Spleen (tissue), 11 donors: ENCODE results near the gene SCYGR1. TPM values are rescaled to one million over a fixed set of nuclear protein-coding genes. Genes with fewer than 3 reads are reported as not detected.

Experiments
- DNase-seq: peaks from one replicate; pipeline ENCODE4 v3.0.0-alpha.2; 2020
- H3K27ac ChIP-seq, 8 donors: fragments of 200-600 bp; sonication (generic) in 7 of 8; 1 replicate in 4 of 8; 2 replicates in 4 of 8; pipeline versions ENCODE4 v1.5.0 to v1.8.0; 2016 to 2021; ENCODE audit warnings: inconsistent platforms in 4 of 8, mild to moderate bottlenecking in 4 of 8, moderate library complexity in 1 of 8
- H3K27me3 ChIP-seq, 7 donors: fragments of 200-600 bp; sonication (generic) in 6 of 7; replicated peaks in 1 of 7; 1 replicate in 4 of 7; 2 replicates in 3 of 7; pipeline versions ENCODE4 v1.5.0 to v1.8.0; 2016 to 2021; ENCODE audit warnings: inconsistent platforms in 3 of 7, mild to moderate bottlenecking in 1 of 7
- H3K36me3 ChIP-seq, 6 donors: fragments of 200-600 bp; sonication (generic) in 5 of 6; 1 replicate in 4 of 6; 2 replicates in 2 of 6; pipeline versions ENCODE4 v1.5.0 to v1.8.0; 2016 to 2021; ENCODE audit warnings: inconsistent platforms in 2 of 6
- H3K4me1 ChIP-seq, 6 donors: fragments of 200-600 bp; sonication (generic) in 5 of 6; 1 replicate in 3 of 6; 2 replicates in 3 of 6; pipeline versions ENCODE4 v1.5.0 to v1.8.0; 2016 to 2021; ENCODE audit warnings: inconsistent platforms in 3 of 6
- H3K4me3 ChIP-seq, 8 donors: fragments of 200-600 bp; sonication (generic) in 7 of 8; 1 replicate in 4 of 8; 2 replicates in 4 of 8; pipeline versions ENCODE4 v1.5.0 to v1.8.0; 2016 to 2021; ENCODE audit warnings: inconsistent platforms in 4 of 8, mild to moderate bottlenecking in 4 of 8, moderate library complexity in 2 of 8
- H3K9me3 ChIP-seq, 8 donors: fragments of 200-600 bp; sonication (generic) in 7 of 8; 1 replicate in 4 of 8; 2 replicates in 4 of 8; pipeline versions ENCODE4 v1.5.0 to v1.8.0; 2016 to 2021; ENCODE audit warnings: inconsistent platforms in 4 of 8
- CTCF ChIP-seq, 11 experiments: fragments of 200-600 bp in 7 of 11; fragments of 450-650 bp in 4 of 11; sonication (generic) in 4 of 11; IDR thresholded peaks in 8 of 11; conservative IDR thresholded peaks in 3 of 11; 1 replicate in 7 of 11; 2 replicates in 4 of 11; pipeline versions ENCODE4 v1.4.0 to v1.8.0; 2016 to 2021; ENCODE audit warnings: antibody characterized with exemption in 11 of 11, inconsistent platforms in 4 of 11, mild to moderate bottlenecking in 1 of 11
- POLR2A ChIP-seq, 3 donors: fragments of 450-650 bp; IDR thresholded peaks; one replicate each; pipeline ENCODE4 v1.5.1; 2017; ENCODE audit warnings: antibody characterized with exemption in 3 of 3, mild to moderate bottlenecking in 1 of 3
- POLR2AphosphoS5 ChIP-seq, 3 donors: sonication (generic); formaldehyde crosslinking; IDR thresholded peaks; one replicate each; pipeline ENCODE4 v1.5.1; 2017; ENCODE audit warnings: antibody characterized with exemption in 3 of 3
- WGBS, 5 donors: extraction: QIAGEN DNeasy Blood & Tissue Kit in 3 of 5; methylation state at CpG; one replicate each; pipeline versions ENCODE4 v1.1.5 to v1.1.7; 2013 to 2018; 5-methylcytosine and 5-hydroxymethylcytosine counted together
- intact Hi-C: fragments of 100-400 bp; cut with DNase I; formaldehyde crosslinking; loops from one replicate; pipeline ENCODE4 v1.15.0; 2023; ENCODE audit warnings: low total_unique reads
- polyA plus RNA-seq, 3 donors: library from polyadenylated mRNA; stranded (reverse); fragments of 200-250 nt; gene quantifications; one replicate each; pipeline ENCODE4 v1.2.1, GENCODE V29; 2013
- total RNA-seq, 7 donors: library from RNA; depleted of rRNA in 3 of 7; stranded (reverse); fragments of >200 nt in 3 of 7; fragmentation: NEBNext Ultra II Directional in 4 of 7; extraction: Animal tissue kit (Norgen Biotek cat#: 25700) in 4 of 7; gene quantifications; one replicate each; pipeline versions ENCODE4 v1.1.0 to v1.2.1, GENCODE V29; 2016 to 2021
- donor health status: healthy with polysubstance abuse.
- donor health status: DM: no; HTN: no; CAD: no; lungs with moderate emphysema.
- donor health status: DM: no; HTN: no; CAD: no.
- donor health status: Bipolar disorder and iron deficiency.
- donor health status: healthy.
- donor health status: DM: no; HTN: no; CAD: no.
- donor health status: DM: yes; HTN: yes; CAD: no.

SCYGR1 gene
- total and polyA plus RNA-seq, 10 donors: not detected

GRCh38 chr2:227340106-227340505 is 47.6 kb downstream of the SCYGR1 start:
- Histone ChIP-seq H3K36me3 (peaks cover 0 to 84% (median 28%) of the 10 kb centered on the region in 6 donors), H3K4me1 (peaks cover 0 to 9% (median 0%) of the 10 kb centered on the region in 6 donors), H3K9me3 (no peaks in the 10 kb centered on the region), H3K27me3 (no peaks in the 10 kb centered on the region), H3K4me3 (no peak overlapping the region), H3K27ac (no peak overlapping the region)
- intact Hi-C loops: no loop called here
- 79 to 82% (median 80%) methylated on average over 6 of the region's 6 CpGs for WGBS, 5 donors
- TF ChIP-seq POLR2AphosphoS5 (IDR thresholded peaks at IDR 0.05): no peak
- TF ChIP-seq POLR2A (IDR thresholded peaks at IDR 0.05): no peak
- no peak for TF ChIP-seq CTCF (IDR thresholded peaks at IDR 0.05 in 8 of 11, conservative IDR thresholded peaks at IDR 0.05 in 3 of 11)
- DNase-seq: no peak

GRCh38 chr2:227339098-227339599 is 48.6 kb downstream of the SCYGR1 start:
- Histone ChIP-seq H3K27ac (no peak overlapping the region), H3K27me3 (no peaks in the 10 kb centered on the region), H3K4me3 (no peak overlapping the region), H3K36me3 (peaks cover 0 to 91% (median 32%) of the 10 kb centered on the region in 6 donors), H3K9me3 (no peaks in the 10 kb centered on the region), H3K4me1 (peaks cover 0 to 9% (median 0%) of the 10 kb centered on the region in 6 donors)
- 92 to 98% (median 95%) methylated on average over 2 of the region's 2 CpGs for WGBS, 5 donors
- no peak for DNase-seq
- intact Hi-C loops: no loop called here
- TF ChIP-seq POLR2AphosphoS5 (IDR thresholded peaks at IDR 0.05) (no peak), POLR2A (IDR thresholded peaks at IDR 0.05) (no peak), CTCF (IDR thresholded peaks at IDR 0.05 in 8 of 11, conservative IDR thresholded peaks at IDR 0.05 in 3 of 11) (no peak)

Other genes starting within 250 kb of the SCYGR1 start
- gene COL4A4, start 223.7 kb downstream of the SCYGR1 start, total RNA-seq: 1 to 10 TPM; 4.6 to 8.4 (median 5.9) TPM
- 1 to 10 TPM; 2.0 to 4.0 (median 2.6) TPM for gene COL4A4, start 223.7 kb downstream of the SCYGR1 start, polyA plus RNA-seq
- gene COL4A3, start 223.3 kb downstream of the SCYGR1 start, total RNA-seq: 10 to 100 TPM; 15.1 to 38.5 (median 22.7) TPM
- 10 to 100 TPM in 2 of 3 donors, 1 to 10 TPM in 1; 6.1 to 30.2 (median 26.9) TPM for gene COL4A3, start 223.3 kb downstream of the SCYGR1 start, polyA plus RNA-seq
- 100 to 1,000 TPM in 3 of 7 donors, 10 to 100 TPM in 4; 59.3 to 134 (median 62.9) TPM for gene MFF, start 62.7 kb downstream of the SCYGR1 start, total RNA-seq
- gene MFF, start 62.7 kb downstream of the SCYGR1 start, polyA plus RNA-seq: 10 to 100 TPM; 74.3 to 78.7 (median 76.6) TPM
- gene TM4SF20, start 8.6 kb downstream of the SCYGR1 start, total RNA-seq: not detected
- gene TM4SF20, start 8.6 kb downstream of the SCYGR1 start, polyA plus RNA-seq: not detected
- 100 to 1,000 TPM in 2 of 7 donors, 10 to 100 TPM in 5; 52.5 to 111 (median 87.9) TPM for gene AGFG1, start 84.2 kb upstream of the SCYGR1 start, total RNA-seq
- gene AGFG1, start 84.2 kb upstream of the SCYGR1 start, polyA plus RNA-seq: 10 to 100 TPM; 23.6 to 35.4 (median 26.5) TPM
- gene SCYGR2, start 210.9 kb upstream of the SCYGR1 start, total RNA-seq: not detected
- not detected for gene SCYGR2, start 210.9 kb upstream of the SCYGR1 start, polyA plus RNA-seq
- not detected for gene SCYGR3, start 226.9 kb upstream of the SCYGR1 start, total RNA-seq
- gene SCYGR3, start 226.9 kb upstream of the SCYGR1 start, polyA plus RNA-seq: not detected
- not detected for gene SCYGR4, start 229.5 kb upstream of the SCYGR1 start, total RNA-seq
- under 1 TPM in 1 of 3 donors, not detected in 2; 0.04 TPM for gene SCYGR4, start 229.5 kb upstream of the SCYGR1 start, polyA plus RNA-seq